DMS114 treated with DMSO at 0.1 percent for 48 hours (cell line): Measurements from ENCODE around the gene F2RL3.

Experiments used
- DNase-seq: peaks from one replicate; lab custom pipeline; 2025; ENCODE audit not compliant: unreplicated experiment; lab: John Stamatoyannopoulos, UW

The F2RL3 gene

GRCh38 chr19:16888629-16889365 is at the start of gene F2RL3:
F2RL3 (plus strand) TSS chr19:16888999; CDS start chr19:16889190, 191 bp downstream.
- DNase-seq = no peak

GRCh38 chr19:16841391-16841926 is 47.3 kb upstream of the F2RL3 start:
- no peak for DNase-seq

- no peak for DNase-seq
These were observed 41.9 kb upstream of the F2RL3 start for GRCh38 chr19:16846901-16847300.

GRCh38 chr19:16847430-16847829 is 41.4 kb upstream of the F2RL3 start:
- no peak for DNase-seq

- DNase-seq = no peak
These were observed 39.6 kb upstream of the F2RL3 start for GRCh38 chr19:16849168-16849567.

GRCh38 chr19:16850133-16850532 is 38.7 kb upstream of the F2RL3 start:
- no peak for DNase-seq

GRCh38 chr19:16851031-16851712 is 37.6 kb upstream of the F2RL3 start:
- no peak for DNase-seq

GRCh38 chr19:16853066-16853465 is 35.7 kb upstream of the F2RL3 start:
- DNase-seq = no peak

GRCh38 chr19:16856091-16856490 is 32.7 kb upstream of the F2RL3 start:
- no peak for DNase-seq

GRCh38 chr19:16859626-16860025 is 29.2 kb upstream of the F2RL3 start:
- no peak for DNase-seq

GRCh38 chr19:16860118-16860517 is 28.7 kb upstream of the F2RL3 start:
- DNase-seq = no peak

GRCh38 chr19:16861011-16861410 is 27.8 kb upstream of the F2RL3 start:
- no peak for DNase-seq

- no peak for DNase-seq
These were observed 27.0 kb upstream of the F2RL3 start for GRCh38 chr19:16861834-16862233.

- no peak for DNase-seq
These were observed 25.9 kb upstream of the F2RL3 start for GRCh38 chr19:16862826-16863415.

GRCh38 chr19:16867211-16867610 is 21.6 kb upstream of the F2RL3 start:
- DNase-seq = no peak

GRCh38 chr19:16868423-16869130 is 20.2 kb upstream of the F2RL3 start:
- no peak for DNase-seq

GRCh38 chr19:16869331-16869972 is 19.3 kb upstream of the F2RL3 start:
- DNase-seq = no peak

- DNase-seq = no peak
These were observed 16.9 kb upstream of the F2RL3 start for GRCh38 chr19:16871871-16872270.

GRCh38 chr19:16872728-16873127 is 16.1 kb upstream of the F2RL3 start:
- DNase-seq = no peak

GRCh38 chr19:16873594-16873993 is 15.2 kb upstream of the F2RL3 start:
- DNase-seq = no peak
